HepG2 (cell line): ENCODE results near the gene RBM47. TPM values are rescaled to one million over a fixed set of nuclear protein-coding genes. Genes with fewer than 3 reads are reported as not detected.

ENCODE experiments used
- ATAC-seq: fragments of 200-7000 bp; cut with Tn5 transposase; 3 replicates; pipeline ENCODE4 v1.9.1; 2020; ENCODE audit warnings: mild to moderate bottlenecking, moderate library complexity
- BruUV-seq: library from RNA; stranded (reverse); fragments of 400-500 nt; replicated peaks from 2 replicates; lab custom pipeline; 2021; lab: Mats Ljungman, UMichigan
- CTCF ChIA-PET: fragments of 300-600 bp; formaldehyde crosslinking; extraction: SDS; loops from one replicate; lab custom pipeline; 2021; ENCODE audit warnings: low total read pairs, inconsistent platforms, low intra/inter-chr PET ratio; lab: Yijun Ruan, JAX
- POLR2A ChIA-PET: fragments of 350-600 bp; sonication (Branson Sonifier 250); formaldehyde crosslinking; loops from one replicate; lab custom pipeline; 2020; ENCODE audit warnings: antibody characterized with exemption, inconsistent platforms; lab: Yijun Ruan, JAX
- DNase-seq: peaks from one replicate; pipeline ENCODE4 v3.0.0-alpha.2; 2015; ENCODE audit warnings: low spot score
- FAIRE-seq: peaks from 3 replicates; lab custom pipeline; 2011; peaks lifted over from hg19 to GRCh38; lab: Jason Lieb, UNC
- H2AFZ ChIP-seq: one replicate; pipeline ENCODE4 v1.6.1; 2011; ENCODE audit warnings: low read length, inconsistent platforms
- H3K27ac ChIP-seq: fragments of 300-600 bp; 3 replicates; pipeline ENCODE4 v1.8.0; 2011; ENCODE audit warnings: mixed run types, mild to moderate bottlenecking, mixed read lengths, low read length, inconsistent platforms; ENCODE audit not compliant: insufficient read depth; ENCODE audit errors: extremely low read length
- H3K27me3 ChIP-seq, 2 experiments: fragments of 200-600 bp in 1 of 2; 2 replicates in 1 of 2; 3 replicates in 1 of 2; pipeline versions ENCODE4 v1.6.0 to v1.8.0; 2011; ENCODE audit warnings: low read length in 2 of 2, mild to moderate bottlenecking in 2 of 2, moderate library complexity in 2 of 2, inconsistent platforms in 1 of 2; ENCODE audit not compliant: insufficient read depth in 2 of 2, control insufficient read depth in 1 of 2
- H3K36me3 ChIP-seq, 2 experiments: fragments of 200-600 bp in 1 of 2; replicated peaks in 1 of 2; 2 replicates in 1 of 2; 3 replicates in 1 of 2; pipeline versions ENCODE4 v1.5.1 to v1.8.0; 2011; ENCODE audit warnings: low read length in 2 of 2, inconsistent platforms in 1 of 2; ENCODE audit not compliant: insufficient read depth in 2 of 2, control insufficient read depth in 1 of 2
- H3K4me1 ChIP-seq: 2 replicates; pipeline ENCODE4 v1.5.1; 2012; ENCODE audit warnings: low read length, inconsistent platforms; ENCODE audit not compliant: insufficient read depth
- H3K4me2 ChIP-seq: 2 replicates; pipeline ENCODE4 v1.6.0; 2011; ENCODE audit warnings: low read depth, low read length, inconsistent platforms
- H3K4me3 ChIP-seq, 3 experiments: fragments of 200-600 bp in 1 of 3; sonication (generic), shearing (Covaris generic) in 1 of 3; replicated peaks in 1 of 3; 2 replicates each; pipeline ENCODE4 v1.5.1; 2011 to 2016; ENCODE audit warnings: low read length in 3 of 3, inconsistent platforms in 2 of 3, low read depth in 2 of 3, mild to moderate bottlenecking in 2 of 3, control low read depth in 1 of 3, mixed read lengths in 1 of 3; ENCODE audit not compliant: insufficient read depth in 1 of 3
- H3K79me2 ChIP-seq: one replicate; pipeline ENCODE4 v1.6.1; 2011; ENCODE audit warnings: low read length, inconsistent platforms; ENCODE audit not compliant: insufficient read depth
- H3K9ac ChIP-seq: 2 replicates; pipeline ENCODE4 v1.6.0; 2011; ENCODE audit warnings: mild to moderate bottlenecking, low read depth, low read length, inconsistent platforms; ENCODE audit not compliant: insufficient read depth
- H3K9me3 ChIP-seq: 2 replicates; pipeline ENCODE4 v1.5.1; 2012; ENCODE audit warnings: mild to moderate bottlenecking, low read length
- H4K20me1 ChIP-seq: 2 replicates; pipeline ENCODE4 v1.6.0; 2011; ENCODE audit warnings: inconsistent platforms, mild to moderate bottlenecking, low read length, moderate library complexity; ENCODE audit not compliant: insufficient read depth
- DMAP1 ChIP-seq: IDR thresholded peaks from 2 replicates; pipeline ENCODE4 v1.6.1; 2016
- PAX8 ChIP-seq: sonication (generic); formaldehyde crosslinking; IDR thresholded peaks from 2 replicates; pipeline ENCODE4 v1.8.0; 2022; ENCODE audit warnings: mild to moderate bottlenecking, missing genetic modification reagents, borderline replicate concordance
- RFX5 ChIP-seq: IDR thresholded peaks from 2 replicates; pipeline ENCODE4 v1.6.1; 2011; ENCODE audit warnings: low read depth, low read length, improper control_type of control experiment
- XRCC5 ChIP-seq: fragments of 200-400 bp; formaldehyde crosslinking; optimal IDR thresholded peaks from 2 replicates; pipeline ENCODE3; 2017; ENCODE audit warnings: mild to moderate bottlenecking, low read length
- ZBTB1 ChIP-seq: sonication (generic); formaldehyde crosslinking; IDR thresholded peaks from 2 replicates; pipeline ENCODE4 v1.4.0; 2020; ENCODE audit warnings: missing genetic modification reagents, borderline replicate concordance
- ZEB1 ChIP-seq: IDR thresholded peaks from 2 replicates; pipeline ENCODE4 v1.6.1; 2012; ENCODE audit warnings: mild to moderate bottlenecking, low read depth, inconsistent platforms; ENCODE audit not compliant: insufficient replicate concordance
- ZNF180 ChIP-seq: sonication (generic); formaldehyde crosslinking; IDR thresholded peaks from 2 replicates; pipeline ENCODE4 v1.4.0; 2020; ENCODE audit warnings: low read depth, missing genetic modification reagents, borderline replicate concordance
- ZNF547 ChIP-seq: sonication (generic); formaldehyde crosslinking; IDR thresholded peaks from 2 replicates; pipeline ENCODE4 v1.5.1; 2020; ENCODE audit warnings: mild to moderate bottlenecking, missing genetic modification reagents
- ZSCAN31 ChIP-seq: sonication (generic); formaldehyde crosslinking; IDR thresholded peaks from 2 replicates; pipeline ENCODE4 v1.5.0; 2020; ENCODE audit warnings: low read depth, mild to moderate bottlenecking, missing genetic modification reagents
- WGBS: methylation state at CpG from one replicate; pipeline ENCODE4 v1.1.6; 2017; ENCODE audit warnings: low lambda C conversion rate; 5-methylcytosine and 5-hydroxymethylcytosine counted together
- in situ Hi-C: cut with HindIII; loops from 2 replicates; pipeline ENCODE4 v1.10.0; 2017; ENCODE audit warnings: low pct_unique_long_range_greater_than_20kb; ENCODE audit not compliant: extremely low pct_ligation_motif_present
- intact Hi-C: fragments of 100-400 bp; cut with micrococcal nuclease; formaldehyde crosslinking; loops from one replicate; pipeline ENCODE4 v1.10.0; 2022; ENCODE audit not compliant: unreplicated experiment
- polyA plus RNA-seq, 8 experiments: library from polyadenylated mRNA; depleted of rRNA in 3 of 8; stranded (reverse) in 7 of 8; unstranded in 1 of 8; fragments of >200 nt; fragmentation: Illumina TruSeq in 4 of 8; extraction: Trizol in 4 of 8; gene quantifications; 2 replicates each; pipeline versions ENCODE4 v1.2.1 to v1.2.3, GENCODE V29; 2011 to 2016; ENCODE audit warnings: low read depth in 4 of 8, missing spikeins in 1 of 8, mixed read lengths in 1 of 8; ENCODE audit not compliant: insufficient read depth in 1 of 8
- total RNA-seq, 5 experiments: library from RNA; depleted of rRNA; stranded (reverse); fragments of >200 nt; fragmentation: Illumina TruSeq; extraction: Trizol; gene quantifications; 2 replicates each; pipeline ENCODE4 v1.2.3, GENCODE V29; 2016; ENCODE audit warnings: low read depth in 1 of 5
- TF ChIP-seq, protein P1 (sequence below): sonication (generic); formaldehyde crosslinking; IDR thresholded peaks from 2 replicates; pipeline ENCODE4 v1.4.0; 2020; ENCODE audit warnings: mild to moderate bottlenecking, low read depth, missing genetic modification reagents

Gene RBM47
- total and polyA plus RNA-seq, 2 of the 13 experiments (the other 11 are each of a cell fraction or from before 2014, with no cell fraction given) = 1.2 to 2.5 TPM

DNA sequence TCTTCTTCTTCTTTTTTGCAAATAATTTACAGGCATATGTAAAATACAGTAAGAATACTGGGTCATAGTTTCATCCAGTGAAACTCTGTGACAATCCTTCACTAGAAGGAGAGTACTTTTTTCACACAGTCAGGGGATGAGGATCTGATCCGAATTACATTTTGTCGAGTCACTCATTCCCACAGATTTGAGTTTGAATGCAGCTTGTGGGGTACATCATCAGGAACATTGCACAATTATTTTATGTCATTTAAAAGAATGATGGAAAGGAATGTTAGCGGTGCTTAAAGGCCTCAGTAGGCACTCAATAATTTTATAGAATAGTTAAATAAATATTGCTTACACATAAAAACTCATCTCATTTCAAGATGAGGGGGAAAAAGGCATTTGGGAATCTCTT is 205.9 kb downstream of the RBM47 start:
- H3K79me2 ChIP-seq = no peaks in the 10 kb centered on the region
- BruUV-seq = no TSS peak
- intact Hi-C loops (no loop called here), in situ Hi-C loops (no loop called here)
- H3K4me3 ChIP-seq = no peak overlapping the region
- no peaks in the 10 kb centered on the region for H4K20me1 ChIP-seq
- no peaks in the 10 kb centered on the region for H3K36me3 ChIP-seq
- no peak overlapping the region for H3K27ac ChIP-seq
- H3K27me3 ChIP-seq = no peaks in the 10 kb centered on the region
- ChIA-PET POLR2A (interaction anchor here (1.5 kb wide), 1 partner anchor 19 kb away, joined by 4 read pairs; no protein-coding TSS in a partner anchor), CTCF (no interaction called here)
- no peaks in the 10 kb centered on the region for H3K9me3 ChIP-seq
- peaks cover 21% of the 10 kb centered on the region for H3K4me1 ChIP-seq
- TF ChIP-seq ZSCAN31 = no peak
- TF ChIP-seq ZBTB1 (CRISPR knock-in tag) = no peak
- TF ChIP-seq, protein P1, sequence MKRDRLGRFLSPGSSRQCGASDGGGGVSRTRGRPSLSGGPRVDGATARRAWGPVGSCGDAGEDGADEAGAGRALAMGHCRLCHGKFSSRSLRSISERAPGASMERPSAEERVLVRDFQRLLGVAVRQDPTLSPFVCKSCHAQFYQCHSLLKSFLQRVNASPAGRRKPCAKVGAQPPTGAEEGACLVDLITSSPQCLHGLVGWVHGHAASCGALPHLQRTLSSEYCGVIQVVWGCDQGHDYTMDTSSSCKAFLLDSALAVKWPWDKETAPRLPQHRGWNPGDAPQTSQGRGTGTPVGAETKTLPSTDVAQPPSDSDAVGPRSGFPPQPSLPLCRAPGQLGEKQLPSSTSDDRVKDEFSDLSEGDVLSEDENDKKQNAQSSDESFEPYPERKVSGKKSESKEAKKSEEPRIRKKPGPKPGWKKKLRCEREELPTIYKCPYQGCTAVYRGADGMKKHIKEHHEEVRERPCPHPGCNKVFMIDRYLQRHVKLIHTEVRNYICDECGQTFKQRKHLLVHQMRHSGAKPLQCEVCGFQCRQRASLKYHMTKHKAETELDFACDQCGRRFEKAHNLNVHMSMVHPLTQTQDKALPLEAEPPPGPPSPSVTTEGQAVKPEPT = no peak
- TF ChIP-seq ZEB1 = no peak
- TF ChIP-seq ZNF180 (CRISPR knock-in tag) = no peak
- no peak for TF ChIP-seq ZNF547 (CRISPR knock-in tag)
- TF ChIP-seq XRCC5 = no peak
- no peak for TF ChIP-seq RFX5
- no peak for TF ChIP-seq DMAP1 (CRISPR knock-in tag)
- no peak for TF ChIP-seq PAX8 (CRISPR knock-in tag)
- H3K9ac ChIP-seq = no peak overlapping the region
- no peak overlapping the region for H2AFZ ChIP-seq
- no peak overlapping the region for H3K4me2 ChIP-seq
- ATAC-seq (no peak), DNase-seq (no peak), FAIRE-seq (no peak)
- WGBS = 94% methylated on average over 3 of the region's 3 CpGs
